Esophagus squamous epithelium (tissue), 5 donors: ENCODE measurements around the gene EPGN. TPM values are rescaled to one million over a fixed set of nuclear protein-coding genes. Genes with fewer than 3 reads are reported as not detected.

Source experiments
- DNase-seq: peaks from one replicate; lab custom pipeline; 2025; lab: John Stamatoyannopoulos, UW
- H3K27ac ChIP-seq, 4 donors: fragments of 200-600 bp; sonication (generic); one replicate each; pipeline ENCODE4 v1.5.1; 2016 to 2019; ENCODE audit warnings: mild to moderate bottlenecking in 1 of 4
- H3K27me3 ChIP-seq, 4 donors: fragments of 200-600 bp; sonication (generic); 1 replicate in 3 of 4; 2 replicates in 1 of 4; pipeline versions ENCODE4 v1.5.1 to v1.6.0; 2017 to 2021; ENCODE audit warnings: antibody characterized with exemption in 1 of 4
- H3K36me3 ChIP-seq, 3 donors: fragments of 200-600 bp; sonication (generic); one replicate each; pipeline ENCODE4 v1.5.1; 2016 to 2019
- H3K4me1 ChIP-seq, 3 donors: fragments of 200-600 bp; sonication (generic); one replicate each; pipeline ENCODE4 v1.5.1; 2017 to 2019
- H3K4me3 ChIP-seq, 4 donors: fragments of 200-600 bp; sonication (generic); 1 replicate in 3 of 4; 2 replicates in 1 of 4; pipeline ENCODE4 v1.5.1; 2016 to 2019; ENCODE audit warnings: mild to moderate bottlenecking in 2 of 4, moderate library complexity in 1 of 4
- H3K9me3 ChIP-seq, 3 donors: fragments of 200-600 bp; sonication (generic); one replicate each; pipeline ENCODE4 v1.5.1; 2016 to 2019
- POLR2A ChIP-seq, 4 donors: fragments of 450-650 bp; IDR thresholded peaks; one replicate each; pipeline ENCODE4 v1.6.1; 2017; ENCODE audit warnings: antibody characterized with exemption in 4 of 4, mild to moderate bottlenecking in 4 of 4, moderate library complexity in 3 of 4
- WGBS, 2 donors: methylation state at CpG; one replicate each; pipeline ENCODE4 v1.1.5; 2018; 5-methylcytosine and 5-hydroxymethylcytosine counted together
- intact Hi-C: fragments of 100-400 bp; cut with DNase I; formaldehyde crosslinking; loops from one replicate; pipeline ENCODE4 v1.15.0; 2022
- total RNA-seq, 4 donors: library from RNA; depleted of rRNA; stranded (reverse); fragments of >200 nt; gene quantifications; one replicate each; pipeline ENCODE4 v1.1.0, GENCODE V29; 2016
- TF ChIP-seq, protein P1 (sequence below), 6 experiments: fragments of 450-650 bp in 4 of 6; fragments of 200-600 bp in 2 of 6; sonication (generic) in 2 of 6; IDR thresholded peaks; one replicate each; pipeline ENCODE4 v1.5.1; 2016 to 2019; ENCODE audit warnings: antibody characterized with exemption in 6 of 6, mild to moderate bottlenecking in 4 of 6, moderate library complexity in 4 of 6
- donor health status: DM: yes; HTN: yes; CAD: no.

Gene EPGN
- total RNA-seq, 4 donors from 2014 or later, result 48.8 to 118 (median 62.7) TPM

DNA sequence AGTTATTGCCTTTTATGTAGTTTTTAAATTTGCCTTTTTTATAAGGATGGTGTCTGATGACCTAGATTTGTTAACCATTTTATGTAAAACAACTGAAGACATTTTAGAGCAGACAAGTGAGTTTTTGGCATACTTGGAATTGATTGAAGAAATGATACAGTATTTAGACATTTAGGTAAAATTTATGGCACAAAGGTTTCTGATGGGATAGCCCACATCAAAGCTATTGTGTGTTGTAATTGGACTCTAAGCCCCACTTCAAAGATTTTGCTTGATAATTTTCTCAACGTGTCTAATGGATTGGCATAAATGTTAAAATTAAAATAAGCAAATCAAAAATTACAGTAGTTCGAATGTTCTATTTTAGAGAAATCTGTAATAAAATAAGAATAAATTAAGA, 17.6 kb downstream of the EPGN start:
- no peak overlapping the region for H3K27ac ChIP-seq
- intact Hi-C loops, result no loop called here
- no peak for DNase-seq
- no peaks in the 10 kb centered on the region for H3K36me3 ChIP-seq
- H3K4me1 ChIP-seq, result peaks cover 0 to 13% (median 5%) of the 10 kb centered on the region in 3 donors
- H3K9me3 ChIP-seq, result no peaks in the 10 kb centered on the region
- TF ChIP-seq, protein P1, sequence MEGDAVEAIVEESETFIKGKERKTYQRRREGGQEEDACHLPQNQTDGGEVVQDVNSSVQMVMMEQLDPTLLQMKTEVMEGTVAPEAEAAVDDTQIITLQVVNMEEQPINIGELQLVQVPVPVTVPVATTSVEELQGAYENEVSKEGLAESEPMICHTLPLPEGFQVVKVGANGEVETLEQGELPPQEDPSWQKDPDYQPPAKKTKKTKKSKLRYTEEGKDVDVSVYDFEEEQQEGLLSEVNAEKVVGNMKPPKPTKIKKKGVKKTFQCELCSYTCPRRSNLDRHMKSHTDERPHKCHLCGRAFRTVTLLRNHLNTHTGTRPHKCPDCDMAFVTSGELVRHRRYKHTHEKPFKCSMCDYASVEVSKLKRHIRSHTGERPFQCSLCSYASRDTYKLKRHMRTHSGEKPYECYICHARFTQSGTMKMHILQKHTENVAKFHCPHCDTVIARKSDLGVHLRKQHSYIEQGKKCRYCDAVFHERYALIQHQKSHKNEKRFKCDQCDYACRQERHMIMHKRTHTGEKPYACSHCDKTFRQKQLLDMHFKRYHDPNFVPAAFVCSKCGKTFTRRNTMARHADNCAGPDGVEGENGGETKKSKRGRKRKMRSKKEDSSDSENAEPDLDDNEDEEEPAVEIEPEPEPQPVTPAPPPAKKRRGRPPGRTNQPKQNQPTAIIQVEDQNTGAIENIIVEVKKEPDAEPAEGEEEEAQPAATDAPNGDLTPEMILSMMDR (IDR thresholded peaks at IDR 0.05), result no peak
- TF ChIP-seq POLR2A (IDR thresholded peaks at IDR 0.05), result no peak
- no peaks in the 10 kb centered on the region for H3K27me3 ChIP-seq
- no peak overlapping the region for H3K4me3 ChIP-seq
- 79 to 82% methylated on average over 2 of the region's 2 CpGs for WGBS, 2 donors

DNA sequence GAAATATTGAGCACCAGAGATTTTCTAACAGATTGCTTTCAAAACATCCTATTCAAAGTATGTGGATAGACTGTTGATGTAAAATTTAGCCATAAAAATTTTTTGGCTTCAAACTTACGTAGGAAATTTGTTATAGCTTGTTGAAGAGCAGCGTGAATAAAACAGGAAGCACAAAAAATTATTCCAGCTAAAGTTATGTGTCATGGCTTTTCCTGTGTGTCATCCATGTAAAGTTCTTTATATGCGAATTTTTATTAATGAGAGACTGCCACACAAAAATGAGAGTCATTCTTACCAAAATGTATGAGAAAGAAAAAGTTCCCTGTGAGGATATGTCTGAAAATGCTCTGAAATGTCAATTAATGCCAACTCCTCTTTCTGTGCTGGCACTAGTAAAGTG, 19.5 kb downstream of the EPGN start:
- Histone ChIP-seq H3K9me3 (no peaks in the 10 kb centered on the region), H3K27ac (peak overlapping the region in 1 of 4 donors; percentile 33), H3K36me3 (no peaks in the 10 kb centered on the region), H3K27me3 (no peaks in the 10 kb centered on the region), H3K4me1 (peaks cover 0 to 11% (median 5%) of the 10 kb centered on the region in 3 donors), H3K4me3 (no peak overlapping the region)
- no peak for DNase-seq
- 10 to 32% methylated on average over 3 of the region's 3 CpGs for WGBS, 2 donors
- no peak for TF ChIP-seq POLR2A (IDR thresholded peaks at IDR 0.05)
- TF ChIP-seq, protein P1 (IDR thresholded peaks at IDR 0.05), result no peak
- intact Hi-C loops, result no loop called here

DNA sequence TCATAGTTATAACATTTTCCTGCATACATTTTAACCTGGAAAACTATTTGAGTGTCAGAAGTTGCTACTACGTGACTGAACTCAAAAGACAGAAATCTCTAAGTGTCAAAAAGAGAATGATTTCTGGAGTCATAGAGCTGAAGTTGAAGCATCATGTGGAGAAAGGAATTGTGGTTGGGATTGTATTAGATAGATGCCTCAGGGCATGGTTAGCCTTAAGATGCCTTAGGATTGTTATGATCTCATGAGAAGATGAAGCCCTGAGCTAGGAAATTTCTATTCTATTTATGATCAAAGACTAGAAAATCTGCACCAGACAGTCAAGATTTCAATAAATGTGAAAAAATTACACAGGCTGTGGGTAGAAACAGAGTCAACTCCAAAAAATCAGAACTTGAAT, 20.2 kb downstream of the EPGN start:
- H3K4me1 ChIP-seq, result peaks cover 0 to 11% (median 5%) of the 10 kb centered on the region in 3 donors
- no peaks in the 10 kb centered on the region for H3K27me3 ChIP-seq
- no peak for TF ChIP-seq POLR2A (IDR thresholded peaks at IDR 0.05)
- TF ChIP-seq, protein P1 (IDR thresholded peaks at IDR 0.05), result no peak
- no peaks in the 10 kb centered on the region for H3K9me3 ChIP-seq
- intact Hi-C loops, result no loop called here
- WGBS, 2 donors, result 63 to 77% methylated on average over 1 of the region's 1 CpG
- no peak overlapping the region for H3K4me3 ChIP-seq
- no peaks in the 10 kb centered on the region for H3K36me3 ChIP-seq
- DNase-seq, result no peak
- no peak overlapping the region for H3K27ac ChIP-seq

DNA sequence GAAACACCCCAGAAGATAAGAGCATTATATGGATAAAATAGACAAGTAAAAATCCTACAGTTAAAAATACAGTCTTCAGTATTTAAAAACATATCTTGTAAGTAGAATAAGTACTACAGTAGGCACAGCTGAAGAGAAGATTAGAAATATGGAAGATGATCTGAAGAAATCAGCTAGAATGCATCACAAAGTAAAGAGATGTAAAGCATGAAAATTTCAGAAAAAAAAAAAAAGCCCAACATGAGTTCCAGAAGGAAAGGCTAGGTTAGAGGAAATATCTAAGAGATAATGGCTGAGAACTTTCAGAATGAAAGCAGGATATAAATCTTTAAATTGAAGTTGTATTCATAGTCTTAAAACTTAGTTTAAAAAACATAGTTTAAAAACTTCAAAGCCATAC, 21.0 kb downstream of the EPGN start:
- Histone ChIP-seq H3K4me3 (no peak overlapping the region), H3K27ac (no peak overlapping the region), H3K4me1 (peaks cover 0 to 11% (median 5%) of the 10 kb centered on the region in 3 donors), H3K27me3 (no peaks in the 10 kb centered on the region), H3K36me3 (no peaks in the 10 kb centered on the region), H3K9me3 (no peaks in the 10 kb centered on the region)
- no peak for TF ChIP-seq POLR2A (IDR thresholded peaks at IDR 0.05)
- TF ChIP-seq, protein P1 (IDR thresholded peaks at IDR 0.05), result no peak
- no peak for DNase-seq
- intact Hi-C loops, result no loop called here

DNA sequence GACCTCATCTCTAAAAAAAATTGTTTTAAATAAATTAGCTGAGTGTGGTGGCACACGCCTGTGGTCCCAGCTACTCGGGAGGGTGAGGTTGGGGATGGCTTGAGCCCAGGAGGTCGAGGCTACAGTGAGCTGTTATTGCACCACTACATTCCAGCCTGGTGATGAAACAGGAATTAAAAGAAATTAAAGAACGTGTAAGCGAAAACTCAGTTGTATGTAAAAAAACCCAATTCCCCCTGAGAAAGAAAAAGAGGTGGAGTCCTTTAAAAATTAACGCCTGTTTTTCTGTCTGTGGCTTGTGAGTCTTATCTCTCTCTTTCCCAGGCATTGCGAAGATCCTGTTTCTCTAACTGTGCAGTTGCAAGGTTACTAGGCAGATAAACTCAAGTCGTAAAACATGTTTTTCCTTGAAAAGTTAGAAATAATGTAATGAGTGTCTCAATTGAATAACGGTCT, 22.1 kb downstream of the EPGN start:
- intact Hi-C loops, result no loop called here
- DNase-seq, result no peak
- Histone ChIP-seq H3K27ac (no peak overlapping the region), H3K36me3 (no peaks in the 10 kb centered on the region), H3K4me3 (no peak overlapping the region), H3K9me3 (no peaks in the 10 kb centered on the region), H3K4me1 (peaks cover 0 to 11% (median 5%) of the 10 kb centered on the region in 3 donors), H3K27me3 (no peaks in the 10 kb centered on the region)
- 61 to 65% methylated on average over 9 of the region's 9 CpGs for WGBS, 2 donors
- TF ChIP-seq, protein P1 (IDR thresholded peaks at IDR 0.05), result no peak
- TF ChIP-seq POLR2A (IDR thresholded peaks at IDR 0.05), result no peak
